GM18517 (cell line): ENCODE measurements around the gene EPB41.
"Not testable (repeated sequence)": the region's sequence is repeated elsewhere in the genome, so short reads cannot be mapped to it uniquely, and the experiment has no call there.

ENCODE experiments used
- ATAC-seq: cut with Tn5 transposase; IDR thresholded peaks from one replicate; pipeline ENCODE4 v1.9.1; 2021; ENCODE audit warnings: mild to moderate bottlenecking, moderate library complexity; ENCODE audit not compliant: unreplicated experiment

EPB41 gene

GRCh38 chr1:28925350-28925891 lies 11.1 kb downstream of the EPB41 start:
- ATAC-seq, result no peak

GRCh38 chr1:28926629-28927265 lies 12.4 kb downstream of the EPB41 start:
- ATAC-seq, result peak; percentile 94

- ATAC-seq, result no peak
Observed at GRCh38 chr1:28927266-28927647, 12.9 kb downstream of the EPB41 start.

- ATAC-seq, result no peak
Observed at GRCh38 chr1:28927648-28928313, 13.4 kb downstream of the EPB41 start.

- ATAC-seq, result no peak
Observed at GRCh38 chr1:28928314-28928941, 14.1 kb downstream of the EPB41 start.

GRCh38 chr1:28933277-28933676 lies 18.9 kb downstream of the EPB41 start:
- ATAC-seq, result no peak

- no peak for ATAC-seq
Observed at GRCh38 chr1:28933918-28934317, 19.5 kb downstream of the EPB41 start.

GRCh38 chr1:28934676-28935075 lies 20.3 kb downstream of the EPB41 start:
- no peak for ATAC-seq

- no peak for ATAC-seq
Observed at GRCh38 chr1:28935293-28935692, 20.9 kb downstream of the EPB41 start.

GRCh38 chr1:28936094-28936493 lies 21.7 kb downstream of the EPB41 start:
- no peak for ATAC-seq

- no peak for ATAC-seq
Observed at GRCh38 chr1:28936528-28936927, 22.2 kb downstream of the EPB41 start.

GRCh38 chr1:28943581-28943980 lies 29.2 kb downstream of the EPB41 start:
- not testable (repeated sequence) for ATAC-seq

- ATAC-seq, result no peak
Observed at GRCh38 chr1:28950006-28950405, 35.6 kb downstream of the EPB41 start.

GRCh38 chr1:28950449-28950848 lies 36.1 kb downstream of the EPB41 start:
- ATAC-seq, result no peak

- ATAC-seq, result no peak
Observed at GRCh38 chr1:28954126-28954726, 39.9 kb downstream of the EPB41 start.

GRCh38 chr1:28956038-28956464 lies 41.7 kb downstream of the EPB41 start:
- no peak for ATAC-seq

GRCh38 chr1:28962114-28962831 lies 47.9 kb downstream of the EPB41 start:
- not testable (repeated sequence) for ATAC-seq

GRCh38 chr1:28965271-28965870 lies 51.0 kb downstream of the EPB41 start:
- no peak for ATAC-seq

- ATAC-seq, result no peak
Observed at GRCh38 chr1:28966617-28967016, 52.2 kb downstream of the EPB41 start.

GRCh38 chr1:28971980-28972771 lies 57.8 kb downstream of the EPB41 start:
- ATAC-seq, result no peak
